ENCODE results near the gene TIMELESS. TPM values are rescaled to one million over a fixed set of nuclear protein-coding genes. Genes with fewer than 3 reads are reported as not detected.

Gene TIMELESS
- polyA plus RNA-seq, 1 donor (not counting 4 experiments of a cell fraction or from before 2014, with no cell fraction given) = 3.5 TPM

DNA sequence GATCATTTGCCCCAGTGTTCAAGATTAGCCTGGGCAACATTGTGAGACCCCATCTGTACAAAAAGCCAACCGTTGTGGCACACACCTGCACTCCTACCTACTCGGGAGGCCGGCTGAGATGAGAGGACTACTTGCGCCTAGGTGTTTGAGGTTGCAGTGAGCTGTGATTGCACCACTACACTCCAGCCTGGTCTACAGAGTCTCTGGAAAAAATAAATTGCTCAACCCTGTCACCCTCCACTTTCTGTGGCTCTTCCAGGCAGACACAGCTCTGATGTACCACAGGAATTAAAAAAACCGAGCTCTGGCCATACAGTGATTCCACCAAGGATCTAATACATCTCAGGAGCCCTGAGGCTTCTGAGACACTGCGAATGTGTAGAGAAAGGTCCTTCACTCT is 14.4 kb downstream of the TIMELESS start:
- Histone ChIP-seq H3K27me3 (ENCODE audit: control insufficient read depth, extremely low read depth, insufficient read depth, low read length) (no peaks in the 10 kb centered on the region), H3K9ac (ENCODE audit: control insufficient read depth, extremely low read depth, insufficient read depth, low read length) (no peak overlapping the region), H3K9me3 (ENCODE audit: control insufficient read depth, low read depth, low read length) (no peaks in the 10 kb centered on the region), H3K27ac (ENCODE audit: control insufficient read depth, insufficient read depth, low read length) (no peak overlapping the region), H4K20me1 (ENCODE audit: control insufficient read depth, extremely low read depth, insufficient read depth, low read length) (no peaks in the 10 kb centered on the region), H2AFZ (ENCODE audit: control insufficient read depth, low read length) (no peak overlapping the region), H3K9me1 (ENCODE audit: control insufficient read depth, extremely low read depth, insufficient read depth, low read length) (no peaks in the 10 kb centered on the region), H3K79me2 (ENCODE audit: control insufficient read depth, insufficient read depth, low read length) (peaks cover 7% of the 10 kb centered on the region), H3K4me3 (ENCODE audit: control insufficient read depth in 2 of 3, extremely low read depth in 1 of 3, insufficient read depth in 2 of 3, low read depth in 1 of 3, low read length in 3 of 3) (no peak overlapping the region), H3K4me1 (ENCODE audit: control insufficient read depth, extremely low read depth, insufficient read depth, low read length) (no peaks in the 10 kb centered on the region), H3K4me2 (ENCODE audit: control insufficient read depth, extremely low read depth, insufficient read depth, low read depth, low read length) (no peak overlapping the region), H3K36me3 (ENCODE audit: control insufficient read depth in 2 of 2, extremely low read depth in 1 of 2, insufficient read depth in 2 of 2, low read length in 2 of 2) (peaks cover 0 to 20% of the 10 kb centered on the region in 2 experiments)
- no peak for DNase-seq (ENCODE audit: low read depth, low spot score)
- no peak for FAIRE-seq
- TF ChIP-seq, protein P1, sequence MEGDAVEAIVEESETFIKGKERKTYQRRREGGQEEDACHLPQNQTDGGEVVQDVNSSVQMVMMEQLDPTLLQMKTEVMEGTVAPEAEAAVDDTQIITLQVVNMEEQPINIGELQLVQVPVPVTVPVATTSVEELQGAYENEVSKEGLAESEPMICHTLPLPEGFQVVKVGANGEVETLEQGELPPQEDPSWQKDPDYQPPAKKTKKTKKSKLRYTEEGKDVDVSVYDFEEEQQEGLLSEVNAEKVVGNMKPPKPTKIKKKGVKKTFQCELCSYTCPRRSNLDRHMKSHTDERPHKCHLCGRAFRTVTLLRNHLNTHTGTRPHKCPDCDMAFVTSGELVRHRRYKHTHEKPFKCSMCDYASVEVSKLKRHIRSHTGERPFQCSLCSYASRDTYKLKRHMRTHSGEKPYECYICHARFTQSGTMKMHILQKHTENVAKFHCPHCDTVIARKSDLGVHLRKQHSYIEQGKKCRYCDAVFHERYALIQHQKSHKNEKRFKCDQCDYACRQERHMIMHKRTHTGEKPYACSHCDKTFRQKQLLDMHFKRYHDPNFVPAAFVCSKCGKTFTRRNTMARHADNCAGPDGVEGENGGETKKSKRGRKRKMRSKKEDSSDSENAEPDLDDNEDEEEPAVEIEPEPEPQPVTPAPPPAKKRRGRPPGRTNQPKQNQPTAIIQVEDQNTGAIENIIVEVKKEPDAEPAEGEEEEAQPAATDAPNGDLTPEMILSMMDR (optimal IDR thresholded peaks at IDR 0.05 in 1 of 3, IDR thresholded peaks at IDR 0.05 in 1 of 3, conservative IDR thresholded peaks at IDR 0.05 in 1 of 3; ENCODE audit: extremely low read depth in 1 of 3, insufficient read depth in 2 of 3, low read length in 3 of 3) = no peak
- no peak for TF ChIP-seq EZH2 (IDR thresholded peaks at IDR 0.05; ENCODE audit: low read length)
- dilution Hi-C loops (cut with MboI; ENCODE audit: extremely low pct_ligation_motif_present, low sequenced_read_pairs) = no loop called here

DNA sequence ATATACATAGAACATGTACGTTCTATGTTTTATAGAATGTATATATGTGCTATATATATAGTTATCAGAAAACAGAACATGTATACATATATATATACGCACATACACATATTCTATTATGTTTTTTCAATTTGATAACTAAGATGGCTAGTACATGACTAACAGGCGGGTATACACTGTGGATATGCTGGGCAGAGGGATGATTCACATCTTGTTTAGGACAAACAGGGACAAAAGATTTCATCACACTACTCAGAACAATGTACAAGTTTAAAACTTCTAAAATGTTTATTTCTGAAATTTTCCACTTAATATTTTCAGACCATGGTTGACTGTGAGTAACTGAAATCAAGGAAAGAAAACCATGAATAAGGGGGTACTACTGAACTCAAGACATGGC is 17.4 kb downstream of the TIMELESS start:
- Histone ChIP-seq H3K79me2 (ENCODE audit: control insufficient read depth, insufficient read depth, low read length) (no peaks in the 10 kb centered on the region), H3K9me1 (ENCODE audit: control insufficient read depth, extremely low read depth, insufficient read depth, low read length) (no peaks in the 10 kb centered on the region), H3K36me3 (ENCODE audit: control insufficient read depth in 2 of 2, extremely low read depth in 1 of 2, insufficient read depth in 2 of 2, low read length in 2 of 2) (peaks cover 0 to 23% of the 10 kb centered on the region in 2 experiments), H3K4me1 (ENCODE audit: control insufficient read depth, extremely low read depth, insufficient read depth, low read length) (no peaks in the 10 kb centered on the region), H3K9me3 (ENCODE audit: control insufficient read depth, low read depth, low read length) (no peaks in the 10 kb centered on the region), H4K20me1 (ENCODE audit: control insufficient read depth, extremely low read depth, insufficient read depth, low read length) (no peaks in the 10 kb centered on the region), H3K9ac (ENCODE audit: control insufficient read depth, extremely low read depth, insufficient read depth, low read length) (no peak overlapping the region), H2AFZ (ENCODE audit: control insufficient read depth, low read length) (no peak overlapping the region), H3K4me2 (ENCODE audit: control insufficient read depth, extremely low read depth, insufficient read depth, low read depth, low read length) (no peak overlapping the region), H3K27ac (ENCODE audit: control insufficient read depth, insufficient read depth, low read length) (no peak overlapping the region), H3K27me3 (ENCODE audit: control insufficient read depth, extremely low read depth, insufficient read depth, low read length) (no peaks in the 10 kb centered on the region), H3K4me3 (ENCODE audit: control insufficient read depth in 2 of 3, extremely low read depth in 1 of 3, insufficient read depth in 2 of 3, low read depth in 1 of 3, low read length in 3 of 3) (no peak overlapping the region)
- DNase-seq (ENCODE audit: low read depth, low spot score) (no peak), FAIRE-seq (no peak)
- dilution Hi-C loops (cut with MboI; ENCODE audit: extremely low pct_ligation_motif_present, low sequenced_read_pairs) = no loop called here
- TF ChIP-seq EZH2 (IDR thresholded peaks at IDR 0.05; ENCODE audit: low read length) = no peak
- TF ChIP-seq, protein P1 (optimal IDR thresholded peaks at IDR 0.05 in 1 of 3, IDR thresholded peaks at IDR 0.05 in 1 of 3, conservative IDR thresholded peaks at IDR 0.05 in 1 of 3; ENCODE audit: extremely low read depth in 1 of 3, insufficient read depth in 2 of 3, low read length in 3 of 3) = no peak
